Activated CD8-positive, alpha-beta memory T cell treated with anti-CD3 and anti-CD28 coated beads, Interleukin-2, amount 10 ng/mL, durations not matched to agents 7 days and 5 days (primary cell): Measurements from ENCODE around the gene HIGD1B. TPM values are rescaled to one million over a fixed set of nuclear protein-coding genes. Genes with fewer than 3 reads are reported as not detected.

Source experiments
- ATAC-seq: fragments of 150-1000 bp; cut with Tn5 transposase; one replicate; pipeline ENCODE4 v1.10.0; 2021; ENCODE audit warnings: moderate library complexity
- CTCF ChIA-PET: fragments of 350-600 bp; sonication (Branson Sonifier 250); formaldehyde crosslinking; loops from one replicate; lab custom pipeline; 2021; ENCODE audit warnings: antibody characterized with exemption; lab: Charles Lee
- DNase-seq: peaks from one replicate; pipeline ENCODE4 v3.0.0-alpha.2; 2020
- H3K27ac Mint-ChIP-seq: one replicate; pipeline ENCODE4 v1.8.0; 2021; ENCODE audit warnings: mild to moderate bottlenecking, mixed read lengths
- H3K27me3 Mint-ChIP-seq: one replicate; pipeline ENCODE4 v1.8.0; 2021; ENCODE audit warnings: mixed read lengths
- H3K36me3 Mint-ChIP-seq: one replicate; pipeline ENCODE4 v1.8.0; 2021; ENCODE audit warnings: mild to moderate bottlenecking, mixed read lengths
- H3K4me1 Mint-ChIP-seq: one replicate; pipeline ENCODE4 v1.8.0; 2021; ENCODE audit warnings: mixed read lengths
- H3K4me3 Mint-ChIP-seq: one replicate; pipeline ENCODE4 v1.8.0; 2021; ENCODE audit warnings: mild to moderate bottlenecking, moderate library complexity, mixed read lengths
- H3K9me3 Mint-ChIP-seq: one replicate; pipeline ENCODE4 v1.8.0; 2022; ENCODE audit warnings: low read depth, mixed read lengths
- total RNA-seq, 2 experiments: library from RNA; stranded (reverse); gene quantifications; one replicate each; pipeline ENCODE4 v1.2.3, GENCODE V29; 2021

The HIGD1B gene
- total RNA-seq, 2 experiments from 2014 or later, result not detected

GRCh38 chr17:44867841-44868240 lies 20.2 kb downstream of the HIGD1B start:
- CTCF ChIA-PET, result interaction anchor here (0.7 to 10.8 kb wide), 7 partner anchors 9 to 334 kb away, joined by 3 to 186 read pairs (median 3); no protein-coding TSS in a partner anchor
- Mint-ChIP-seq H3K36me3 (peaks cover 36% of the 10 kb centered on the region), H3K27ac (no peak overlapping the region), H3K27me3 (no peaks in the 10 kb centered on the region), H3K9me3 (no peaks in the 10 kb centered on the region), H3K4me1 (peaks cover 1% of the 10 kb centered on the region), H3K4me3 (no peak overlapping the region)
- ATAC-seq (no peak), DNase-seq (no peak)

DNA sequence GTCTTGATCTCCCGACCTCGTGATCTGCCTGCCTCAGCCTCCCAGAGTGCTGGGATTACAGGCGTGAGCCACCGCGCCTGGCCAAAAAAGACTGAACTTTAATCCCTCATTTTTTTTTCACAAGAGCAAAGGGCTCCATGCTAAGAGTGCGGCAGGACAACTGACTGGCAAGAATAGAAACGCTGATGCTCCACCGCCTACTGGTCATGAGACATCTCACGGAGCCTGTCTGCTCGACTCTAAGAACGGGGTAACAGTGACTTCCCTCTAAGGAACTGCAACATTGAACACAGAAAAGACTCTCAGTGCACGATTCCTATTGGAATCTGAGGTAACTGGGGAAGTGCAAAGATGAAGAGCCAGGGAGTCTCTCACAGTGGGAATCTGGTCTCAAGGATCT lies 23.9 kb downstream of the HIGD1B start:
- Mint-ChIP-seq H3K9me3 (no peaks in the 10 kb centered on the region), H3K4me1 (no peaks in the 10 kb centered on the region), H3K27ac (no peak overlapping the region), H3K4me3 (no peak overlapping the region), H3K36me3 (peaks cover 29% of the 10 kb centered on the region), H3K27me3 (no peaks in the 10 kb centered on the region)
- ATAC-seq, result no peak
- DNase-seq, result no peak
- CTCF ChIA-PET, result no interaction called here

- no peak for ATAC-seq
- no peak for DNase-seq
- Mint-ChIP-seq H3K27ac (no peak overlapping the region), H3K27me3 (no peaks in the 10 kb centered on the region), H3K36me3 (peaks cover 32% of the 10 kb centered on the region), H3K4me3 (no peak overlapping the region), H3K9me3 (no peaks in the 10 kb centered on the region), H3K4me1 (no peaks in the 10 kb centered on the region)
- CTCF ChIA-PET, result interaction anchor here (3.2 kb wide), 1 partner anchor 7 kb away, joined by 17 read pairs; no protein-coding TSS in a partner anchor
These were observed 24.6 kb downstream of the HIGD1B start for GRCh38 chr17:44872131-44872768.

GRCh38 chr17:44875761-44876160 lies 28.1 kb downstream of the HIGD1B start:
- Mint-ChIP-seq H3K9me3 (no peaks in the 10 kb centered on the region), H3K4me1 (no peaks in the 10 kb centered on the region), H3K36me3 (peaks cover 44% of the 10 kb centered on the region), H3K4me3 (no peak overlapping the region), H3K27me3 (no peaks in the 10 kb centered on the region), H3K27ac (no peak overlapping the region)
- CTCF ChIA-PET, result interaction anchor here (3.2 kb wide), 1 partner anchor 11 kb away, joined by 17 read pairs; no protein-coding TSS in a partner anchor
- DNase-seq (no peak), ATAC-seq (no peak)

- no peaks in the 10 kb centered on the region for H3K9me3 Mint-ChIP-seq
- H3K4me1 Mint-ChIP-seq, result no peaks in the 10 kb centered on the region
- peaks cover 44% of the 10 kb centered on the region for H3K36me3 Mint-ChIP-seq
- H3K27ac Mint-ChIP-seq, result no peak overlapping the region
- CTCF ChIA-PET, result interaction anchor here (0.9 to 3.7 kb wide), 4 partner anchors 11 to 99 kb away, joined by 3 to 29 read pairs (median 7); no protein-coding TSS in a partner anchor
- DNase-seq (no peak), ATAC-seq (no peak)
- H3K4me3 Mint-ChIP-seq, result no peak overlapping the region
- H3K27me3 Mint-ChIP-seq, result no peaks in the 10 kb centered on the region
These were observed 29.4 kb downstream of the HIGD1B start for GRCh38 chr17:44877121-44877520.

GRCh38 chr17:44878627-44879221 lies 31.0 kb downstream of the HIGD1B start:
- no peaks in the 10 kb centered on the region for H3K27me3 Mint-ChIP-seq
- H3K36me3 Mint-ChIP-seq, result peaks cover 51% of the 10 kb centered on the region
- CTCF ChIA-PET, result interaction anchor here (0.7 to 3.7 kb wide), 20 partner anchors 9 to 184 kb away, joined by 3 to 29 read pairs (median 4); partner anchors contain the start of genes DBF4B and EFTUD2
- H3K27ac Mint-ChIP-seq, result peak overlapping the region; percentile 37
- ATAC-seq, result no peak
- H3K4me3 Mint-ChIP-seq, result no peak overlapping the region
- peak; percentile 47 for DNase-seq
- no peaks in the 10 kb centered on the region for H3K4me1 Mint-ChIP-seq
- H3K9me3 Mint-ChIP-seq, result no peaks in the 10 kb centered on the region

DNA sequence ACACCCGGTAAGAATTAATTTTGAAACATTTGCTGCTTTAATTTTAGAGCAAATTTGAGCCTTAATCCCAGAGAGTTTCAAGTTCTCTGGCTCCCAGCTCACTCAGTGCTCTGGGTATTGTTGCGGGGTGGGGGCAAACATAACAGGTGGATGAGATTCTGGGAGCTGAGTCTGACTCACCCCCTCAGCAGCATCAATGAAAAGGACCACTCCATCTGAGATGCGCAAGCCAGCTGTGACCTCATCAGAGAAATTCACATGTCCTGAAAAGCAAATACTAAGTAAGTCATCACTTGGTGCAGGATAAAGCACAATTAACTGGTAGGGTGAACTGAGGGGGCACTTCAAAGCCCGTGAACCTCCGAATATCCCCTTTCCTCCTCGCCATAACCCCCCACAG lies 31.7 kb downstream of the HIGD1B start:
- Mint-ChIP-seq H3K4me3 (no peak overlapping the region), H3K9me3 (no peaks in the 10 kb centered on the region), H3K27me3 (no peaks in the 10 kb centered on the region), H3K27ac (no peak overlapping the region), H3K36me3 (peaks cover 52% of the 10 kb centered on the region), H3K4me1 (no peaks in the 10 kb centered on the region)
- ATAC-seq, result no peak
- no peak for DNase-seq
- CTCF ChIA-PET, result interaction anchor here (1.0 to 3.7 kb wide), 13 partner anchors 8 to 184 kb away, joined by 3 to 29 read pairs (median 5); partner anchors contain the start of genes DBF4B and EFTUD2

DNA sequence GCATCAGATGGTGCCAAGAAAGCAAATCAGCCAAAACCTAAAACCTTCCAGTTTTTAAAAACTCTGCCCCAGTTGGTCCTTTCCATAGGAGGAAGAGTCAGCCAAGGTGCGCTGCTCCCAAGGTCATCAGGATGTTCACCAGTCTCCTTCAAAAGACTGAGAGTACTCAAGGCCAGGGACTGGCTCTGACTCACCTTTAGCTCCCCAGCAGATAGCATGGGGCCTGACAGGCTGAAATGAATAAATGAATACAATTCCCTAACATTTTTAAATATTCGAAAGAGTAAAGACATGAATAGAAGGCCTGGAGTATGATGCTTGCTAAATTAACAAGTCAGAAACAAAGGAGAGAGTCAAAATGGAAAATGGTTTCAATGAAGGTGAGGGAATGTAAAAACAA lies 32.4 kb downstream of the HIGD1B start:
- CTCF ChIA-PET, result interaction anchor here (1.4 to 3.7 kb wide), 5 partner anchors 19 to 140 kb away, joined by 6 to 29 read pairs (median 7); partner anchors contain the start of gene EFTUD2
- Mint-ChIP-seq H3K27me3 (no peaks in the 10 kb centered on the region), H3K36me3 (peaks cover 58% of the 10 kb centered on the region), H3K27ac (peak overlapping the region; percentile 1), H3K4me1 (no peaks in the 10 kb centered on the region), H3K9me3 (no peaks in the 10 kb centered on the region), H3K4me3 (no peak overlapping the region)
- DNase-seq (no peak), ATAC-seq (no peak)

- Mint-ChIP-seq H3K27me3 (no peaks in the 10 kb centered on the region), H3K36me3 (peaks cover 55% of the 10 kb centered on the region), H3K4me3 (no peak overlapping the region), H3K9me3 (no peaks in the 10 kb centered on the region), H3K4me1 (no peaks in the 10 kb centered on the region), H3K27ac (no peak overlapping the region)
- DNase-seq (no peak), ATAC-seq (no peak)
- CTCF ChIA-PET, result interaction anchor here (0.6 to 1.4 kb wide), 9 partner anchors 10 to 144 kb away, joined by 3 to 7 read pairs (median 3); no protein-coding TSS in a partner anchor
These were observed 33.5 kb downstream of the HIGD1B start for GRCh38 chr17:44881145-44881544.

GRCh38 chr17:44884941-44885340 lies 37.3 kb downstream of the HIGD1B start:
- CTCF ChIA-PET, result interaction anchor here (0.6 to 1.1 kb wide), 4 partner anchors 11 to 165 kb away, joined by 3 to 6 read pairs (median 4); no protein-coding TSS in a partner anchor
- Mint-ChIP-seq H3K27me3 (no peaks in the 10 kb centered on the region), H3K4me3 (no peak overlapping the region), H3K36me3 (peaks cover 41% of the 10 kb centered on the region), H3K27ac (no peak overlapping the region), H3K4me1 (peaks cover 10% of the 10 kb centered on the region), H3K9me3 (no peaks in the 10 kb centered on the region)
- no peak for DNase-seq
- ATAC-seq, result no peak

DNA sequence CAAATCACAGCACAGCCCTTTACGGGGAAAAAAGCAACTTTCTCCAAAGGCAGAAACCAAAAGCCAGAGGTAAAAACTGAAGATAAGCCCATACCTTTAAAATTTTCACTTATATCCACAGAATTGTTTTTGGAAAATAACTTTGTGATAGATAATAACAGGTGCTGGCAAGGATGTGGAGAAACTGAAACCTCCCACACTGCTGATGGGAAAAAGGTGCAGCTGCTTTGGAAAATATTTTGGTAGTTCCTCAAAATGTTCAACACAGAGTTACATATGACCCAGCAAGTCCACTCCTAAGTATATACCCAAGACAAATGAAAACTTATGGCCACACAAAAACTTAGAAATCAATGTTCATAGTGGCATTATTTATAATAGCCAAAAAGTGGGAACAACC lies 39.3 kb downstream of the HIGD1B start:
- CTCF ChIA-PET, result interaction anchor here (0.6 to 1.9 kb wide), 3 partner anchors 8 to 160 kb away, joined by 3 to 7 read pairs (median 4); no protein-coding TSS in a partner anchor

DNA sequence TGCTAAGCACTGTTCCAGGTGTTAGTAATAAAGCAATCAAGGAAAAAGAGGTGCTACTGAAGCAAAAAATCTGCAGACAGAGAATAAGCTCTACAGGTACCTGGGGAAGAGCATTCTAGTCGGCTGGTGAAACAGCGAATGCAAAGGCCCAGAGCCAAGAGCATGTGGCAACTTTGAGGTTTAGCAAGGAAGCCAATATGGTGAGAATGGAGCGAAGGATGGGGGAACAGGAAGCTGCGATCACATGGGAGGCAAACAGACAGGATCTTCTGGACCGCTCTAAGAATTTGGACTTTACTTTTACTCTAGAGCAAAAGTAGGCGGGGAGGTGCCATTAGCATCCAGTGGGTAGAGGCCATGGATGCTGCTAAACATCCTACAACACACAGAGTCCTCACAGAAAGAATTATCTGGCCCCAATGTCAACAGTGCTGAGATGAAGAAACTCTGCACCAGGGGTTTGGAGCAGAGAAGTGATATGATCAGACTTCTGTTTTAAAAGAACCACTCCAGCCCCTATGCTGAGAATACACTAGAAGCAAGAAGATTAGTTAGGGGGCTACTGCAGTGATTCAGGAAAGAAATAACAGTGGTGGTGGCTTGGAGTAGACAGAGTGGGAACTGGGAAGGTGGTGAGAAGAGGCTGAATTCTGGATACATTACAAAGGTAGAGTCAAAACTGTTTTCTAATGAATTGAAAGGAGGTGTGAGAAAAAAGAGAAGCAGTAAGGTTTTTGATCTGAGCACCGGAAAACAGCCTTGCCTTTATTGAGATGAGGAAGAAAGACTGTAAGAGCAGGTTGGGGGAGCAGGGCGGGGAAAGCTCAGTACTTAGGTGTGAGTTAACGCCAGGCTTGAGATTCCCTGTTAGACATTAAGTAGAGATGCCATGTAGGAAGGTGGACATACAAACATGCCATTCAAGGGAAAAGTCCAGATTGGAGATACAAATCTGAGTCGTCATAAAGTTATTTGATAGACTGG lies 40.6 kb downstream of the HIGD1B start:
- CTCF ChIA-PET, result interaction anchor here (1.0 to 1.9 kb wide), 4 partner anchors 9 to 133 kb away, joined by 3 to 7 read pairs (median 4); no protein-coding TSS in a partner anchor
- DNase-seq (peak; percentile 63), ATAC-seq (peak; percentile 78)
- Mint-ChIP-seq H3K36me3 (peaks cover 34% of the 10 kb centered on the region), H3K9me3 (no peaks in the 10 kb centered on the region), H3K27ac (no peak overlapping the region), H3K4me3 (no peak overlapping the region), H3K4me1 (peaks cover 13% of the 10 kb centered on the region), H3K27me3 (no peaks in the 10 kb centered on the region)

More for the DNA sequence above, 39.3 kb downstream of the HIGD1B start:
- peaks cover 37% of the 10 kb centered on the region for H3K36me3 Mint-ChIP-seq
- no peaks in the 10 kb centered on the region for H3K9me3 Mint-ChIP-seq
- ATAC-seq, result no peak
- H3K4me3 Mint-ChIP-seq, result no peak overlapping the region
- peaks cover 13% of the 10 kb centered on the region for H3K4me1 Mint-ChIP-seq
- no peak overlapping the region for H3K27ac Mint-ChIP-seq
- no peak for DNase-seq
- no peaks in the 10 kb centered on the region for H3K27me3 Mint-ChIP-seq
